Neural progenitor cell (in vitro differentiated cells): ENCODE measurements around the gene RILPL1.

ENCODE experiments used
- EZH2 ChIP-seq: fragments of 200-600 bp; sonication (generic); IDR thresholded peaks from 2 replicates; pipeline ENCODE4 v1.6.1; 2017; ENCODE audit warnings: antibody characterized with exemption, mild to moderate bottlenecking, moderate library complexity
- EZH2phosphoT487 ChIP-seq: fragments of 200-600 bp; sonication (generic); IDR thresholded peaks from 2 replicates; pipeline ENCODE4 v1.6.1; 2017; ENCODE audit warnings: antibody characterized with exemption
- TF ChIP-seq, protein P1 (sequence below): fragments of 200-600 bp; sonication (generic); IDR thresholded peaks from 2 replicates; pipeline ENCODE4 v1.5.1; 2017; ENCODE audit warnings: antibody characterized with exemption, mild to moderate bottlenecking

DNA sequence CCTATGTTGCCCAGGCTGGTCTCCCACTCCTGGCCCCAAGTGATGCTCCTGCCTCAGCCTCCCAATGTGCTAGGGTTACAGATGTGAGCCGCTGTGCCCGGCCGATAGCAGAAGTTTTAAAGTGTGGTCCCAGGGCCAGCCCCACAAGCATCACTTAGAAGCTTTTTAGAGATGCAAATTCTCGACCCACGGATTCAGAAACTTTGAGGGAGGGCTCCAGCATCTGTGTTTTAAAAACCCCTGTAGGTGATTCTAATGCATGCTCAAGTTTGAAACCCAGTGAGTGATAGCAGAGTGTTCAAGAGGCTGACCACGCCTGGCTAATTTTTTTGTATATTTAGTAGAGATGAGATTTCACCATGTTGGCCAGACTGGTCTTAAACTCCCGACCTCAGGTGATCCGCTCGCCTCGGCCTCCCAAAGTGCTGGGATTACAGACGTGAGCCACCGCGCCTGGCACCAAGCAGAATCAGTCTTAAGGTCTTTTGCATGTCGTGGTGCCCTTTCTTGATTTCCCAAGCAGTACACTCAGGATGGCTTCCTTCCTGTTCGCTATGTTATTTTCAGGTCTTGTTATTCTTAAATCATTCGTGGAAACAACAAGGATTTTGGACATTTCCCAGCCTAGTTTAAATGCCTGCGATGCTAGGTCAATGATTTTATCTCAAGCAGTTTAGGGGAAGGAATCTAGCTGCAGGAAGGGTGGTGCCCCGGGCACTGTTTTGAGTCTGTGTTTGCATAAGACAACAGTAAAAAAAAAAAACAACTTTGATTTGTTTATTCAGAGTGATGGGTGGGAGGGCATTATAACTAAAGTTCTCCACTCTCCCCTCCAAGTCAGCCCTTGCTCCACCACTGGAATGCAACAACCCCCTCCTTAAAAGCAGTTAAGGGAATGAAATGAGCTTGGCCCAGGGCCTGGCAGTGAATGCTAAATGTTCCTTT, 87.9 kb downstream of the RILPL1 start:
- TF ChIP-seq, protein P1, sequence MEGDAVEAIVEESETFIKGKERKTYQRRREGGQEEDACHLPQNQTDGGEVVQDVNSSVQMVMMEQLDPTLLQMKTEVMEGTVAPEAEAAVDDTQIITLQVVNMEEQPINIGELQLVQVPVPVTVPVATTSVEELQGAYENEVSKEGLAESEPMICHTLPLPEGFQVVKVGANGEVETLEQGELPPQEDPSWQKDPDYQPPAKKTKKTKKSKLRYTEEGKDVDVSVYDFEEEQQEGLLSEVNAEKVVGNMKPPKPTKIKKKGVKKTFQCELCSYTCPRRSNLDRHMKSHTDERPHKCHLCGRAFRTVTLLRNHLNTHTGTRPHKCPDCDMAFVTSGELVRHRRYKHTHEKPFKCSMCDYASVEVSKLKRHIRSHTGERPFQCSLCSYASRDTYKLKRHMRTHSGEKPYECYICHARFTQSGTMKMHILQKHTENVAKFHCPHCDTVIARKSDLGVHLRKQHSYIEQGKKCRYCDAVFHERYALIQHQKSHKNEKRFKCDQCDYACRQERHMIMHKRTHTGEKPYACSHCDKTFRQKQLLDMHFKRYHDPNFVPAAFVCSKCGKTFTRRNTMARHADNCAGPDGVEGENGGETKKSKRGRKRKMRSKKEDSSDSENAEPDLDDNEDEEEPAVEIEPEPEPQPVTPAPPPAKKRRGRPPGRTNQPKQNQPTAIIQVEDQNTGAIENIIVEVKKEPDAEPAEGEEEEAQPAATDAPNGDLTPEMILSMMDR: no peak
- TF ChIP-seq EZH2 (no peak), EZH2phosphoT487 (no peak)
